ENCODE measurements around the gene PHACTR1.
A peak's percentile ranks its signal among the peaks of the same experiment; 100 is the strongest.
"Not testable (repeated sequence)": the region's sequence is repeated elsewhere in the genome, so short reads cannot be mapped to it uniquely, and the experiment has no call there.

PHACTR1 gene

DNA sequence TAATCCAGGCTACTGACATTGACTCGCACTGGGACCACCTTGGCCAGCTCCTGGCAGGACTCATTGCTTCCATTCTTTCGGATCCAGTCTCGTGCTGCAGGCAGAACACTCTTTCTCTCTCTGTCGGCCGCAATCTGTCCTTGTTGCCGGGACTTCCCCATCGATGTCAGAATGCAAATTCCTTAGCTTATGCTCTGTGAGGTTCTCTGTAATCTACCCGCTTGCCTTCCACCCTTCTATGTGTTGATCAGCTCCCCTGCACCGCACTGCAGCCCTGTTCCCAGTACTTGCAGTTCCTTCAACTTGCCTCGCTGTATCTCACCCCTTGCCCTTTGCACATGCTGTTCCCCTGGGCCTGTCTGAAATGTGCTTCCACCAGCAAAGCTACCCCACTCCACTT is 182.0 kb downstream of the PHACTR1 start:
- FAIRE-seq: no peak
- DNase-seq (ENCODE audit: low spot score): no peak

DNA sequence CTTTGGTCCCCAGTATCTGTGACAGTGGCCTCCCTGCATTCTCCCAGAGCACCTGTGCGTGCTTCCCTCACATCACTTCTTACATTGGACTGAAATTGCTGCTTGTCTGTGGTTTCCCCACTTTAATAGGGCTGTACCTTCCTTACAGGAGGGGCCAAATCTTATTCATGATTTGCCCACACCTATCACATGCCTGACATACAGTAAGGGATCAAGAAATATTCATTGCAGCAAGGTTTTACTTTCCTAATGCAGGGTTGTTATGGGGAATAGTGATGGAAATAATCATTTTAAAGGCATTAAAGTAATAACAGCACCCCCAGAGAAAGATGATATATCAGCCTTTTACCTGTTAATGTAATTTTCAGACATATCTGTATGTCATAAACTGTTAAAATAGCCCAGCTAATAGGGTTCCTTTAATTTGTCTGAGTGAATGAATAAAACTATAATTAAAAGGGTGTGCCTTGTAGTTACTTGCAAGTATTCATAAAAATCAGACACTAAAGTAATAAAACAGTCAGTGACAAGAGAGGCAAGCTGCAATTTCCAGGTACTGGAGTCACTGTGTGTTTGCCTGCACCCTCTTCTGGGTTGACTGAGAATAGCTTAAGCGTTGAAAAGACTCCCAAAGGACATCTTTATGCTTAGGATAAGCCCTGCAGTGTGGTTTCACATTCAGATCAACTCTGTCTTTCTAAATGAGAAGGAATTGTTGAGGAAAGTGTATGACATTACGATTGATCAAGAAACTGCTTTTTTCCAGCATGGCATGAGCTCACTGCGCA is 182.7 kb downstream of the PHACTR1 start:
- no peak for DNase-seq (ENCODE audit: low spot score)
- FAIRE-seq: no peak

- FAIRE-seq (no peak), DNase-seq (ENCODE audit: low spot score) (no peak)
These were observed 186.7 kb downstream of the PHACTR1 start for GRCh38 chr6:12903246-12903645.

- FAIRE-seq (no peak), DNase-seq (ENCODE audit: low spot score) (no peak)
These were observed 193.3 kb downstream of the PHACTR1 start for GRCh38 chr6:12909833-12910232.

DNA sequence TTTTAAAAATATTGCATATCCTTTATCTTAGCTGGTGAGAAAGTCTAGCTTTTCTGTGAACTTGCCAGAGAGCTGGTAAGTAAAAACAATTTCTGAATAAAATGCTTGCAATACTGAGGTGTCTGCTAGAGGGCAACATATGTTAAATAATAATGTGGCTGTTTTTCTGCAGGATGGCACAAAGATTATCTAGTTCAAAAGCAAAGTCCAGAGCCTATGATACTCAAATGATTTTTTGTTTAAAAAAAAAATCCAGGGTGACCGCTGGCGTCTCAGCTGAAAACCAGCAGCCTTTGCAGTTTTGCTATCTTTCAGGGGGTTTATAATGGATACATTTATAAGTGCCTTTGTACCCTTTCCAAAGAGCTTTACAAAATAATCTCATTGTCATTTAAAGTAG is 194.9 kb downstream of the PHACTR1 start:
- FAIRE-seq (no peak), DNase-seq (ENCODE audit: low spot score) (peak; percentile 33)

DNA sequence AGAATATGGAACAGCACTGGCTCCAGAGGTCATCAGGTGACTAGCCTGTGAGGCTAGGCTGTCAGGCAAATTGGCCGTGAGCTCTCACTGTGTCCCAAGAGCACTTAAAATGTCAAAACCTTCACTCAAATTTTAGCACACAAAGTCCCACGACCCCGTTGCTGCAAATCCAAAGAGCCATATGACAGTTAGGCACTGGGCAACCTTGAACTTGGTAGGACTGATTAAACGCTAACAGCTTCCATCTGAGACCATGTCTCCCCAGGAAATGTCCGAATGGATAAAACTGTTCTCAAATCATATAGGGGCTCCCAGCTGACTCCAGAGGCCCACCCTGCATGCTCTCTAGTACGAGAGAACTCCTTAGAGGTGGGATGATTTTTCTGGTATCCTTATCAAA is 196.6 kb downstream of the PHACTR1 start:
- FAIRE-seq (no peak), DNase-seq (ENCODE audit: low spot score) (no peak)

DNA sequence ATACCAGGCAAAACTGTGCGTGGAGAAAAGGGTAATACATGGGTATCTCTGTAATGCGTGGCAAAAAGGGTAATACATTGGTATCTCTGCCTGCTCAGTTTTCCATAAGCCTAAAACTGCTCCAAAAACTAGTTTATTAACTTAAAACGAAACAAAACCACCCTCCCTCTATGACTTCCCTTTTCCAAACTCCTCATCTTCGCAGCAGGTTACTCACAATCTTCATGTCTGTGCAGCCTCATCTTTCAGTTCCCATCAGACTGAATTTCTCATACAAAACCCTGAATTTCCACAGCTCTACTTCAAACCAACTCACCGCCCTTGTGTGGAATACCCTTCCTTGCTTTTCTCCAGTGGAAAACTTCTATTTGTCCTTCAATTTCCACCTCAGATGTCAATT is 199.4 kb downstream of the PHACTR1 start:
- FAIRE-seq (no peak), DNase-seq (ENCODE audit: low spot score) (no peak)

DNA sequence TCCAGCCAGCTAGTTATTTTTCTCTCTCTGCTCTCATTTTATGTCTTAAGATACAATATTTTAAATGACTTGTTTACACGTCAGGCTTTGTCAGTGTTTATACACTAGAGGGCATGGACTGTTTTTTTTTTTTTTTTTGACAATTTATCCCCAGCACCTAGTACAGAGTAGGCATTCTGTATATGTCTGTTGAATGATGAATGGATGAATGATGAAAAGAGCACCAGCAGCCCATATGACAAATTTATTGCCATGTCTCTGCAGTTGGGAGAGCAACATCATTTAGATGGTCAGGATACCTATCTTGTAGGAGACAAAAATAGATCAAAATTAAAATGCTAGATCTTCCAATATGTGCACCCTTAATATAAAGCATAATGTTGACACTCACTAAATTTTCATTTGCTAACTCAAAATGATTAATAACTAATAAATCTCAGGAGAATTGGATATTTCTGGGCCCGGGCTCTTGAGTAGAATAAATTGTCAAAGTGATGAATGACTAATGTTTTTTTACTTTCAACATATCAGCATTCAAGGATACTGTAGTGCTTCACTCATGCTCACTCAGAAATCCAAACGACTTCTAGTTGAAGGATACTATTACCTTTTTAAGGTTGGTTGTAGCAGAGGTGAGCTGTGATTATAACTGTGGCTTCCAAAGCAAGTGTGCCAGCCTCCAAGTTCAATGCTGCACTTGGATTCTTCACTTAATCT is 200.0 kb downstream of the PHACTR1 start:
- DNase-seq (ENCODE audit: low spot score): no peak
- FAIRE-seq: no peak

DNA sequence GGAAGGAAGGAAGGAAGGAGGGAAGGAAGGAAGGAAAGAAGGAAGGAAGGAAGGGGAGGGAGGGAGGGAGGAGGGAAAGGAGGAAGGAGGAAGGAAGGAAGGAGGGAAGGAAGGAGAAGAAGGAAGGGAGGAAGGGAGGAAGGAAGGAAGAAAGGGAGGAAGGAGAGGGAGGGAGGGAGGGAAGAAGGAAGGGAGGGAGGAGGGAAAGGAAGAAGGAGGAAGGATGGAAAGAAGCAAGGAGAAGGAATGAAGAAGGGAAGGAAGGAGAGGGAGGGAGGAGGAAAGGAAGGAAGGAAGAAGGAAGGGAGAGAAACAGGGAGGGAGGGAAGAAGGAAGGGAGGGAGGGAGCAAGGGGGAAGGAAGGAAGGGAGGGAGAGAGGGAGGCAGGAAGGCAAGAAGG is 204.9 kb downstream of the PHACTR1 start:
- FAIRE-seq: no peak

GRCh38 chr6:12923644-12924235 is 207.2 kb downstream of the PHACTR1 start:
- FAIRE-seq (no peak), DNase-seq (ENCODE audit: low spot score) (peak; percentile 12)

More for the DNA sequence above, 204.9 kb downstream of the PHACTR1 start:
- DNase-seq (ENCODE audit: low spot score): no peak

DNA sequence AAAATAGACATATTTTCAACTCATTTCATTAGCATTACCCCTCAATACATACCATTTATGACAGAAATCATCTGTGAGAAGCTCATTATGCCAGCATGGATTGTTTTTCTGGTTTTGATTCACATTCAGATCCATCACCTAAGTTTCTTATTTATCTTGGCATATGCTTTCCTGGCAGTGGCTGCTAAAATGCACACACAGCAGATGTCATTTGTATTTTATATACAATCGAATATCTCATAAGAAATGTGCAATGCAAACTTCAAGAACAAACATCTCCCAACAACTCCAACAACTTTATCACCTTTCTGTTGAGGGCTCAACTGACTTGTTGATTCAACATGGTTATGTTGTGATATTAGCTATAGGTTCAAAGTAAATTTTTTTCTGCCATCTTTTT is 208.3 kb downstream of the PHACTR1 start:
- FAIRE-seq (no peak), DNase-seq (ENCODE audit: low spot score) (no peak)

DNA sequence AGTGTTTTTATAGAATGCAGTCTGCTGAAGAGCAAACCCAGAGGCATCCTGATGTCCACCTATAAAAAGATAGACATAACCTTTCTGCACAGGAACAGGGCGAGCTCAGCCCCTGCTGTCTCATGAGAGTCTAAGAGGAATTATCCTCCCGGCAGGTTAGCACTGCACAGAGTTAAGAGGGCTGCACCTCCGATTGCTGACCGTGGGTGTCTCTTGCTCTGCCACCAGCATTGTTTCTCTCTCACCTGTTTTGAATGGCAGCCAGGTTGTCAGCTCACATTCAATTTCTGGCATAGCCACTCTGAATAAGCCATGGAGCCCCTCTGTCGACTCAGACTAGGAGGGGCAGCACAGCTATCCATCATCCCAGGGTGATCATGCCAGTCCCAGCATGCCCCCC is 211.2 kb downstream of the PHACTR1 start:
- DNase-seq (ENCODE audit: low spot score) (no peak), FAIRE-seq (no peak)

GRCh38 chr6:12929678-12930077 is 213.1 kb downstream of the PHACTR1 start:
- FAIRE-seq: no peak
- no peak for DNase-seq (ENCODE audit: low spot score)

DNA sequence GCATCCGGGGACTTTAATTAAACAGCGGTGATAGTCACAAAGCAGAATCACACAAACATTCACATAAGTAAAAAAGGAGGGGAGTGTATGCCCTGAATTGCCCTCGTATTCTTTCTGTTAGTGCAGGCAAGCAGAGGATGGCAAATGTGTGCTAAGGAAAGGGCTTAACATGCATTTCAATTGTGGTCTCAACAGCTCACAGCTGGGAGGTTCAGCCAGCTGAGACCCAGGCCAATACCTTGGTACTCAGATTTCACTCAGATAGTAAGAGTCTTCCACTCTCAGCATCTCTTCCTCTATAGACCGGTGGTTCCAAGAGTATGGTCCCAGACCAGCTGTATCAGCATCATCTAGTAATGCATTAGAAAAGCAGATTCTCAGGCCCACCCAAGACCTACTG is 215.1 kb downstream of the PHACTR1 start:
- FAIRE-seq (no peak), DNase-seq (ENCODE audit: low spot score) (no peak)

- FAIRE-seq (no peak), DNase-seq (ENCODE audit: low spot score) (no peak)
These were observed 219.1 kb downstream of the PHACTR1 start for GRCh38 chr6:12935637-12936036.

GRCh38 chr6:12937971-12938370 is 221.4 kb downstream of the PHACTR1 start:
- no peak for DNase-seq (ENCODE audit: low spot score)
- FAIRE-seq: no peak

GRCh38 chr6:12939314-12939713 is 222.7 kb downstream of the PHACTR1 start:
- no peak for FAIRE-seq
- DNase-seq (ENCODE audit: low spot score): no peak

- no peak for FAIRE-seq
- DNase-seq (ENCODE audit: low spot score): no peak
These were observed 224.9 kb downstream of the PHACTR1 start for GRCh38 chr6:12941422-12941821.

- no peak for FAIRE-seq
- DNase-seq (ENCODE audit: low spot score): no peak
These were observed 227.0 kb downstream of the PHACTR1 start for GRCh38 chr6:12943549-12943948.

DNA sequence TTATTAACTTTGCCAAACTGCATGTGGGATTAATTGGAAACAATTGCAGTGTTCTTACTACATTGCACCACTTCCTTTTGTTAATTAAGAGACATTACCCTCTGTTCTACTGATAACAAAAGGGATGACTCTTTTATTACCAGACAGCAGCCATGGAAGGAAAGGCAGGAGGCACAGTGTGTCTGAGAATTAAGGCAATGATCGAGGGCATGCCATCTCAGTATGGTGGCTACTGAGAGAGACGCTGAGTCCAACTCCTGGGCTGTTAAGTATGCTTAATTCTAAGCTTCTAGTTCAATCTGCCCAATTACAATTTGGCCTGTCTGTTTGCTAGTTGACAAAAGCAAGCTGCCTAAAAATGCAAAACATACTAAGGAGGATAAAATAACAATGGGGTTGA is 227.4 kb downstream of the PHACTR1 start:
- FAIRE-seq (no peak), DNase-seq (ENCODE audit: low spot score) (no peak)

GRCh38 chr6:12944528-12944927 is 228.0 kb downstream of the PHACTR1 start:
- not testable (repeated sequence) for FAIRE-seq; DNase-seq (ENCODE audit: low spot score)

DNA sequence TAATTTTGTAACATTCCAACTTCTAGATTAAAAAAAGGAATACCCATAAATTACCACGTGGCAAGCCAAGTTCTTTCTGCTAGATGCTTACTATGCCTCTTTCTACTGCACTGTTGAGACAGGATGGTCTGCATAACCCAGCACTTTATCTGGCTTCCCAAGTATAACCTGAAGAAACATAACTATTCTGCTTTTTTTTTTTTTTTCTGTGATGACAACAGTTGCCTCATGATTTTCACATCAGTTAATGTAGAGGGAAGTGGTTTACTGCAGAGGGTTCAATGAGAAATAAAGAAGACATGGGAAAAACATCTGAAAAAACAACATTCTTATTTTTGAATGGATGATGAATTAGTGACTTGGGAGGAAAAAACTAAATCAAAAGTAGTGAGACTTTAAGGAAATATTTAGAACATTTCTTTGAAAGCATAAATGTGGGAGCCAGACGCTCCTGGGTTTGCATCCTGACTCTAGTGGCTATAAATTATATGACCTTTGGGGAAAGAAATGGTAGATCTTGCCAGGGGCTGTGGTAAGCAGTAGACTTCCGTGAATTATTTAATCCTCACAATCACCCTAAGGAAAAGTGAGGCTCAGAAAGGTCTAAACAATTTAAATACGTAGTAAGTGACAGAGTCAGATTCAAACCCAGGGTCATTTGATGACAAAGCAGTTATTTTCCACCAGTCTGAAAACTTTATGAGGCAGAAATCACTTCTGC is 230.7 kb downstream of the PHACTR1 start:
- DNase-seq (ENCODE audit: low spot score) (no peak), FAIRE-seq (no peak)
